Inflammatory macrophage (primary cell): ENCODE data around the gene XAGE3.
"Not testable (repeated sequence)": the region's sequence is repeated elsewhere in the genome, so short reads cannot be mapped to it uniquely, and the experiment has no call there.

Source experiments
- DNase-seq, 2 donors: peaks; one replicate each; pipeline ENCODE4 v3.0.0-alpha.2; 2020 to 2022
- total RNA-seq, 18 experiments: gene quantifications; one replicate each; lab custom pipeline; 2026; ENCODE audit warnings: mixed read lengths in 6 of 18, inconsistent platforms in 2 of 18; lab: John Stamatoyannopoulos, UW

The XAGE3 gene, protein sequence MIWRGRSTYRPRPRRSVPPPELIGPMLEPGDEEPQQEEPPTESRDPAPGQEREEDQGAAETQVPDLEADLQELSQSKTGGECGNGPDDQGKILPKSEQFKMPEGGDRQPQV
- total RNA-seq, result 0 to 0.05 (median 0) reads per million in 18 experiments

DNA sequence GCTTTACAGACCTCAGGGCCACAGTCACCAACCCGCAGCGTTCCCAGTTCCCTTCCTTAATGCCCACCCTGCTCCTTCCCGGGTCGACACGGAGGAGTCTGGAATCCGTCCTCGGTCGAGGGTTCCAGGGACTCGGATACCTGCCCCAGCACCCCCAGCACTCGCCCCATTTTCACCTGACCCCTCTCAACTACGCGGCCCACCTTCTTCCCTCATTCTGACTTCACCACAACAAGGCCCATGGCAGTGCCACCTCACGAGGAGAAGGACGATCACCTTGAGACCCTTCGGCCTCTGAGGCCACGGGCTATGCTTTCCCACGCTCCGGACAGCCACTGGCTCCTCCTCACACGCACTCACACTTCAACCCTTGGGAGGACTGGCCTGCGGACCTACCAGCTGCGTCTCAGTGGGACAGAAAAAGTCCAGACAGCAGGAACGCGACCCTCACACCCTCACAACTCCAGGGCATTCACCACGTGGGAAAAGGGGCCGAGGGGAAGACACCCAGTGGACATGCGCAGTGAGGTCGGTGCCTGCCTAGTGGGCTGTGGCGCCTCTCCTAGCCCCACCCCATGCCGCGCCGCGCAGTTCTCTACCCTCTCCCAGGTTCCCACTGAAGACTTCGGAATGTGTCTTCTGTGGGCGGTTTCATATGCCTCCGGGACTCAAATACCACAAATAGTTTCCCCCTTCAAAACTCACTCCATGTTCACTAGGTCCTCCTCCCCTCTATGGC, at the start of gene XAGE3:
XAGE3 (minus strand) TSS at position 474 of the 739 bp plus-strand sequence. CDS start 950 bp downstream, outside the sequence.
- DNase-seq, result no peak

DNA sequence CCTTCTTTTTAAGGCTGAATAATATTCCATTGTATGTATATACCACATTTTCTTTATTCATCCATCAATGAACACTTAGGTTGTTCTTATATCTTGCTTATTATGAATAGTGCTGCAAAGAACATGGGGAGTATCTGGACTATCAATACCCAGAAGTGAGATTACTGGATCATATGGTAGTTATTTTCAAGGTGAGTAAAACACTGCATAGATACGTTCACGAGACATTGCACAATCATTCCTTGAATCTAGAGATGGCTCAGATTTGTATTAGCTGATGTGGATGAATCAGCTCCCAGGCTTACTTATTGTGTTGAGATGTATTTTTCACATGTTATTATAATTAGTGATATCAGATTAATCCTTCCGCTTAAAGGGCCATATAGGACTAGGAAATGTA, 46.8 kb upstream of the XAGE3 start:
- DNase-seq, result not testable (repeated sequence)

DNA sequence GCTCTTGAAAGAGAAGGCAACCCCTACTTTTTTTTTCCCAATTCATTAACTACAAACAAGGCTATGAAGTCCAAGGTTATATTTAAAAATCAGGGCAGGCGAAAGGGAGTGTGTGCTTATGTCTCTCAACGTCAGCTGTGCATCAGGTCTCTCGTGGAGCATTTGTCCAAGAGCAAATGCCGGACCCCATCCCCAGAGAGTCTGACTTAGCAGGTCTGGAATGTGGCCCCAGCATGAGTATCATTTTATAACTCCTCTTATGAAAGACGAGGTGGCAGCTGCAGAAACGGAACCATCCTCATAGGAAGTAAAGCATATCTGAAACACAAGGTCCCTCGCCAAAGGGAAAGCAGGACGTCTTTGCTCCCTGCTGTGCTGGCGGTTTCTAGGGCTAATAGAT, 45.8 kb upstream of the XAGE3 start:
- DNase-seq, result not testable (repeated sequence)

DNA sequence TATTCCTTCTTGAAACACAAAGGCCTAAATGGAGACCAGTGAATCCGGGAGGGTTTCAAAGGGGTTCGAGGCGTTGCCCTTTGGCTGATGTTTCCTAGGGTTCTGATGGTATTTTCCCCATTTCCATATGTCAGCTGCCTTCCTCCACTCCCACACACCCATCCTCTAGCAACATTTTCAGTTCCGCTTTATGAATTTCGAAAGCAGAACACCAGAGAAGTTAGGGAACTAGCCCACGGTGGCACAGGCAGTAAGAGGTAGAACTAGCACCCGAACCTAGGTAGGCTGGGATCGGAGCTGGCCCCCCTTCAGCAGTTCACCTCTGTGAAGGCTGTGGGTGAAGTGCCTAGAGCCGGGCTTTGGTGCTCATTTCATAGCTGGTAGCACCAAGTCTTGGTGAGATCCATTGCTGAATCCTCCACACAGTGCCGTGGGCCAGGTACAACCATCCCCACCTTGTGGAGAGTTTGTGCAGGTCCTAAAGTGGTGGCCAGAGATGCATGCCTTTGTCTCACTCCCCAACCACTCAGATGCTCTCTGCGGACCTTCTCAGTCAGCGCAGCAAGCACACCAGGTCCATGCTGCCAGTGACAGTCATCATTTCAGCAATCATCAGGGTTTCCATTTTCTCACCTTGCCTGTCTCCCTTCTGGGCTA, 41.6 kb upstream of the XAGE3 start:
- DNase-seq, result not testable (repeated sequence)

DNA sequence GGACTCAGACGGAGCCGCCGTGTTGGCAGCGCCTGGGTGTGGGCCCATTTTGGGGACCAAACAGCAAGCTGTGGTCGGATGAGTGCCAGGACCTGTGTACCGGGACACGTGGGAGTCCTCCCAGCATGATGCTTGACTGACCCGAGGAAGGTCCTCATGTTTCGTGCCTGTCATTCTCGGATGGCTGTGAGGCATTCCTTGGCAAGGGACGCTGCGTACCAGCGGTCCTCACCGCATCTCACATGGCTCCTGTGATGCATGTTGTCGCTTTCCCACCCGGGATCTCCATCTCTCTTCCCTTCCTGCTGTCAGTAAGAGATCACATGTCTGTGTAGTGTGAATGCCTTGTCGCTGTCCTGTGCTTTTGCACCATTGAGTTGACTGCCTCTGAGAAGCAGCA, 40.0 kb upstream of the XAGE3 start:
- not testable (repeated sequence) for DNase-seq

DNA sequence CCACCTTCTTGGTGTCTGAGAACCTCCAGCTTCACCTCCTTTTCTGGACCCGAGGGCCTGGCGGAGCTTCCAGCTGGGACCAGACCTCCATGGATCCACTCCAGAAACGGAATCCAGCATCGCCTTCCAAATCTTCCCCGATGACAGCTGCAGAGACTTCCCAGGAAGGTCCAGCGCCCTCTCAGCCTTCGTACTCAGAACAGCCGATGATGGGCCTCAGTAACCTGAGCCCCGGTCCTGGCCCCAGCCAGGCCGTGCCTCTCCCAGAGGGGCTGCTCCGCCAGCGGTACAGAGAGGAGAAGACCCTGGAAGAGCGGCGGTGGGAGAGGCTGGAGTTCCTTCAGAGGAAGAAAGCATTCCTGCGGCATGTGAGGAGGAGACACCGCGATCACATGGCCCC, 39.3 kb upstream of the XAGE3 start:
- DNase-seq, result not testable (repeated sequence)

DNA sequence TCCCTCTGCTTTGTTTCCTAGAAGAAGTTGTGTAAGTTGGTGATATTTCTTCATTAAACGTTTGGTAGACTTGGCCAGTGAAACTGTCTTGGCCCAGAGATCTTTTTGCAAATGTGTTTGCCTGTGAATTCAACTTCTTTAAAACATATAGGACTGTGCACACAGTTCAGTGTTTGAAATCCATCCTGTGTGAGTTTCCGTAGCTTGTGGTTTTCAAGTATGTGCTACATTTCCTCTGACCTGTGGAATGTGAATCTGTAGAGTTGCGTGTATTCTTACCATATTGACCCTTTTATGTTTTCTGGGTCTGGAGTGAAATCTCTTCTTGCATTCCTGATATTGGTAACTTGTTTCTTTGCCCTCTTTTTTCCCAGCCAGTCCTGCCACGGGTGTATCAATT, 38.2 kb upstream of the XAGE3 start:
- DNase-seq, result not testable (repeated sequence)

DNA sequence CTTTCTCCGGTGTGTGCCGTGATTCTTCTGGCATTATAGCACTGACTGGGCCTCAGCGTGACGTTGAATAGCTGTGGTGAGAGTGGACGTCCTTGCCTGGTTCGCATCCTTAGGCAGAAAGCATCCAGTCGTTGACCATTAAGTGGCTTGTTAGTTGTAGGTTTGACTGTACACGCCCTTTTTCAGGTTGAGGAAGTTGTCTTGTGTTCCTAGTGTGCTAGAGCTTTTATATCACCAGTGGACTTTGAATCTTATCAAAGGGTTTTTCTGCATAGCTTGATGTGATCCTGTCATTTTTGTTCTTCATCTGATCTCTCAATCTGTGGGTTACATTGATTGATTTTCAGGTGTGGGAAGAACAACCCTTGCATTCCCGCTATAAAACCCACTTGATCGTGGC, 37.6 kb upstream of the XAGE3 start:
- DNase-seq, result not testable (repeated sequence)

DNA sequence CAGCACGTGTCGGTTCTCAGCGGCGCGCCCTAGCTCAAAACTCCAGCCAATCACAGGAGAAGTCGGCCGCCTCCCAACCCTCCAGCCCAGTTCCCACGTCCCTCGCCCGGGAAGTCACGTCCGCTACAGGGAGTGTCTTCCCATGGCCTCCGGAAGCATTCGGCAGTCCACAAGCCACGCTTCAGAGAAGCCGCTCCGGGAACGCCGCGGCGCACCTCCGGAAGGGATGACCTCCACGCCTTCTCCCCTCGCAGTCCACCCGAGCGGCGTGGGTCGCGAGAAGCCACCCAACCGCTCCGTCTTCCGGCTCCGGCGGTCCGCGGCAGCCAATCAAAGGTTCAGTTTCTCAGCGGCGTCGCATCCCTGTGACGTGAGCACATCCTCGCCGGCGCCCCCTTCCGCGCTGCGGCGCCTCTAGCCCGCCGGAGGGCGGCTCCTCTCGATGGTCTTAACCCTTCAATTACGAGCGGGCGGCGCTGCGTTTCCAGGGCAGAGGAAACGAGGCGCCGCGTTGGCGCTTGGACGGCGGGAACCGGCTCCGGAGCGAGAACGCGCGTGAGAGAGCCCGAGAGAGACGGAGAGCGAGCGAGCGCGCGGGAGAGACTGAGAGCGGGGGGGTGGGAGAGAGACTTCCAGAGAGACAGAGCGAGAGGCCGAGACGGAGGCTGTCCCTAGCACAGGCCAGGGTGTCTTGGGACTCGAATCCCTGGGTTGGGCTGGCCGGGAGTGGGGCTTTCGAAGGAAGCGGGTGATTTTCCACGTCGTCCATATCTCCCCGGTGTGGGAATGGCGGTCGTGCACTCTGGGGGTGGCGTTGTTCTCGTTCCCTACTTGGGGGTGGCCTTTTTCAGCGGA, 29.2 kb upstream of the XAGE3 start, which contains the start of gene FAM156B:
FAM156B (plus strand) TSS at position 476 of the 855 bp plus-strand sequence. CDS start 9,896 bp downstream, outside the sequence.
- DNase-seq, result not testable (repeated sequence)

DNA sequence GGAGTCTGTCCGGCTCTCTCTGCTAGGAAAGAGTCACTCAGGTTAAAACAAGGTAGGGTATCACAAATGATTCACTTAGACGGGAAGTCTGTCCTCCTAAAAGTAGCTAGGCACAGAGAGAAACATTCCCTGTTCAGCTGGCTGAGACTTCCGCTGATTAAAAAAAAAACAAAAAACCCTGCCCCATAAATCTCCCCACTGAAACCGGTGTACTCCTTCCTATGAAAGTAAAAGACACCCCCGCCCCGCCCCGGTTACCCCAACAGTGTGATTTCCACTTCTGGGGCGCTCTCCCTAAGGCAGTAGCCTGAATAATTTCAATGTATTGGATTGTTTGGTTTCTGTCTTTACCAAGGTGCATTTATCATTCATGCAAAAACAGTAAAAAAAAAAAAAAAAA, 28.6 kb upstream of the XAGE3 start:
- not testable (repeated sequence) for DNase-seq

DNA sequence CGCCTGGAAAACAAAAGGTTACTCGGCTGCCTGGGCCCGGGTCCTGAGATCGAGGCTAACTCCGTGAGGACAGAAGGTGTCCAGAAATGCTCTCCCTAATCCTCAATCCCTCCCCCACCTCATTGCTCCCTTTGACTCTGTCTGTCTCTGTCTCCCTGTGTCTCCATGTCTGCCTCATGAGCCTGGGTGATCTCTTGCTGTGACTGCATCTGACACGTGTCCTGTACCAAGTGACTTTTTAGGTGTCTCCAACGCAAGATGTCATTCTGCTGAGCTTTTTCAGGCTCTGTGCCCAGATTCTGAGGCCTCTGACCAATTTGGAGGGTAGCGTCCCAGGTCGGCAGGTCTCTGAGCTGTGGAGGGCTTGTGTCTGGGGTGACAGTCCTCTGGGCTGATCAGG, 20.2 kb upstream of the XAGE3 start:
- DNase-seq, result not testable (repeated sequence)

DNA sequence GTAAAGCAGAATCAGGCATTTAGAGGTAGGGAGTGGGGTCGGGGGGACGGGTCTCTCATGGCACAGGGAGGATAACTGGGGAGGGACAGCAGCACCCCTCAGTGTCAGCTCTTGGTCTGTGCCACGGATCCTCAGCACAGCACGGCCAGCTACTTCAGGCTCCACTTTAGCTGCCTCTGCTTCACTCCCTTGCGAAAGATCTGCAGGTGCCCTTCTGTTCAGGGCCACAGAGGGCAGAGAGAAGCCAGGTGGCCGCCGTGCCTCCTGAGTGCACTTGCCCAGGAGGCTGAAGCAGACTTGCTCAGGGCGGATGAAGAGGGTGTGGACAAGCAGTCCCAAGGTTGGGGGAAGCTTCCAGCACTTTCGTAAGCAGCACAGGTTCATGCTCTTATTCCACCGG, 19.6 kb upstream of the XAGE3 start:
- DNase-seq, result not testable (repeated sequence)

DNA sequence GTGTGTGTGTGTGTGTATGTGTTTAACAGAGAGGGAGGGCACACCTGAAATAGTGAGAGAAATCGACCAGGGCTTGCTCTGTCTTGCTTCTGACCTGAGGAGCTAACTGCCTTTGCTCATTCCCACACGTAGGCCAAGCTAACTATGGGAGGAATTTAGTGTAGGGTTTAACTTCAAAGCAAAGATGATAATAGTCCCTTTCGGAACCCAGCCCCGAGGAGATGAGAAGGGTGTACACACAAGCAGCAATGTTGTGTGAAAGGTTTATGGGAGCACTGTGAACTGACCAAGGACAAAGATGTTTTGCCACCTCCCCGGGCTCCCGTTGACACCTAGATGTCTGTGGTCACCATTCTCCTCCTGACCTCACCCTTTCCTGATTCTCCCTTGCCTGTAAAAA, 8.5 kb upstream of the XAGE3 start:
- not testable (repeated sequence) for DNase-seq

DNA sequence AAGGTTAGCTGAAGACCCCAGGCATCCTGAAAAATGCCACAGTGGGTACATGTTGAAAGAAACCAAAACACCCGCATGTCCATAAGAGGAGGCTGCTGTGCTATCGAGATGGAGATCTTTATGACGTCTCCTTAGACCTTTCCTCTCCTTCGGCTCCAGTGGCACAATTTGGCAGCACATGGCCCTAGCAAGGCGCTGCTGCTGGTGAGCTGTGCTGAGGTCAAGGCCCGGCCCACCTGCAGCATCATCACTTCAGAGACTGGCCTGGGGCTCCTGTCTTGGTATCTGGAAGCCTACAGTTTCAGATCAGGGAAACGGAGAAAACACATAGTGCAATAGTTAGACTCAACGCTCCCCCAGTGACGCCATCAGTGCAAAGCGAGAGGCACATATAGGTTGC, 7.6 kb upstream of the XAGE3 start:
- DNase-seq, result not testable (repeated sequence)

DNA sequence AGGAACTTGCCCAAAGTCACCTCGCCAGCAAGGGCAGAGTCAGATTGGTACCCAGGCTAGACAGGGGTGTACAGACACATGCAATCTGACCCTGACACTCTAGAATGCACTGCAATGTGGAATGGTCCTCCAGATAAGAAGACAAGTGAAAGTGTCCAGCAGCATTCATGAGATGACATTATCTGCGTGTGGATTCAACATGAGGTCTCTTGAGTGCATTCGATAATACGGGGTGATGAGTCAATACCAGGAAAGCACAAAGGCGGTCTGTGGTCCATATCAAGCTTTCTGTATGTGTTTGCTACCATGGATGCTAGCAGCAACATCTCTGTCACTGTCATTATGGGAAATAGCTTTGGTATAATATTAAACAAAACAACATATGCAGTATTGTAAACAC, 6.8 kb upstream of the XAGE3 start:
- DNase-seq, result no peak

DNA sequence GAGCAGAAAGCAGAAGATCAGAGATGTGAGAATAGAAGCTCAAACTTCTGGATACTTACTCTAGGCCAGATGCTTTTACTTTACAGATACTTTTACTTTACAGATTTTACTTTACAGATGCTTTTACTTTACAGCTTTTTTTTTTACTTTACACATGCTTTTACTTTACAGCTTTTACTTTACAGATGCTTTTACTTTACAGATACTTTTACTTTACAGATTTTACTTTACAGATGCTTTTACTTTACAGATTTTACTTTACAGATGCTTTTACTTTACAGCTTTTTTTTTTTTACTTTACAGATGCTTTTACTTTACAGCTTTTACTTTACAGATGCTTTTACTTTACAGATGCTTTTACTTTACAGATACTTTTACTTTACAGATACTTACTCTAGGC, 5.9 kb upstream of the XAGE3 start:
- not testable (repeated sequence) for DNase-seq

DNA sequence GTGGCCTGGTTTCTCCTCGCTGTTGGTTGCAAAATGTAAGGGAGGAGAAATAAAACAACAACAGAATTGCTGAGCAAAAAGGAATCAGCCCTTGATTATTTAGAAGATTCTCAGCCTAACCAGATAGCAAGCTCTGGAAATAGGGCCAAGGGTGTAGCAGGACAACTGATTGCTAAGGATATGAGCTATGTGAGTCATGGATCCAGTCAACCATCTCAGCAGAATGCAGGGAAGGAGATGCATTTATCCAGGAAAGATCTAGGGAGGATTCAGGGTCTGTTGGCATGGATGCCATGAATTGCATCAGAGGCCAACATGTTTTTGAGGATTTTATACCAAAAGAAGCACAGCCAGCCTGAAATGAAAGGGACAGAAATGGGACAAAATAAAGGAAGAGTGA, 2.2 kb upstream of the XAGE3 start:
- no peak for DNase-seq

DNA sequence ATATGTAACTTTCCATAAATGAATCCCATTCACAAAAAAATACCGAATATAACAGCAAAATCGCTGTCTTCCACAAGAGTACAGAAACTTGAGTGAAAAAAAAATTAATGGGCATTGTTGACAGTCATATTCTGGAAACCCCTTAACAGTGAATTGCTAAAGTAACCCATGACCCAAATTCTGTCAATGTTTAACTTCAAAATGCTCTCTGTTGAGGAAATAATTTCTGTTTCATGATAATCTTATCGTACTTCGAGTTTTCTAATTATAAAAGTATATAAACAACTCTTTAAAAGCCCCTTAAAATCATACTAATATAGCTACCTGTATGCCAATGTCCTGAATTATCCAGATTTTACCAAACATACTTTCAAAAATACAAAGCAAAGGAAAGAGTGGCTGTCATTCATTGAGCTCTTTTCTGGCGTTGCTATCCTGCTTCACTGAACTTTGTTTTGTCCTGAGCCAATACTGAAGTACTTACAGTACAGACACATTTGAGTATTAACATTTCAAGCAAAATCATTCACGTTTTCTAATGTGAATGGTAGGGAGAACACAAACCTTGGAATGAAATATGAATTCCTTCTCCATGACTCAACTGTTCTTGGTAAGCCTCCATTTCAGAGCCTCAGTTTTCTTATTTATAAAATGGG, 2.4 kb downstream of the XAGE3 start:
- no peak for DNase-seq

DNA sequence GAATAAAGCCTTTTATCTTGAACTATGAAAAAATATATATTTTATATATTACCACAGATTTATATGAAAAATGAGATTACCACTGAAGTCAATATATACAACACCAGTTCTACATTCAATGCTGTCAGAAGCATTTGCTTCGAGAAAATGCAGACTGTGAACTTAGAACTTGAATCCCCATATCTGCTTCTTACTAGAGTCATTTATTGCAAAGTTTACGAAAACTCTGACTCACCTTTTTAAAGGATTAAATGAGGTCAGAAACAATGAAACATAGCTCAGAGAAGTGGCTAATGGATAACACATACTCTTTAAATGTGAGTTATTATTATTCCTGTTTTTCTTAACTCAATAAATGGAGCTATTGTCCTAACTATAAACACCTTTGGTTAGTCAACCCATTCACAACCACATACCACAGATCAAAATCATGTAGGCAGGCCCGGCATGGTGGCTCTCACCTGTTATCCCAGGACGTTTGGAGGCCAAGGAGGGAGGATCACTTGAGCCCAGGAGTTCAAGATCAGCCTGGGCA, 10.8 kb downstream of the XAGE3 start:
- DNase-seq, result not testable (repeated sequence)

DNA sequence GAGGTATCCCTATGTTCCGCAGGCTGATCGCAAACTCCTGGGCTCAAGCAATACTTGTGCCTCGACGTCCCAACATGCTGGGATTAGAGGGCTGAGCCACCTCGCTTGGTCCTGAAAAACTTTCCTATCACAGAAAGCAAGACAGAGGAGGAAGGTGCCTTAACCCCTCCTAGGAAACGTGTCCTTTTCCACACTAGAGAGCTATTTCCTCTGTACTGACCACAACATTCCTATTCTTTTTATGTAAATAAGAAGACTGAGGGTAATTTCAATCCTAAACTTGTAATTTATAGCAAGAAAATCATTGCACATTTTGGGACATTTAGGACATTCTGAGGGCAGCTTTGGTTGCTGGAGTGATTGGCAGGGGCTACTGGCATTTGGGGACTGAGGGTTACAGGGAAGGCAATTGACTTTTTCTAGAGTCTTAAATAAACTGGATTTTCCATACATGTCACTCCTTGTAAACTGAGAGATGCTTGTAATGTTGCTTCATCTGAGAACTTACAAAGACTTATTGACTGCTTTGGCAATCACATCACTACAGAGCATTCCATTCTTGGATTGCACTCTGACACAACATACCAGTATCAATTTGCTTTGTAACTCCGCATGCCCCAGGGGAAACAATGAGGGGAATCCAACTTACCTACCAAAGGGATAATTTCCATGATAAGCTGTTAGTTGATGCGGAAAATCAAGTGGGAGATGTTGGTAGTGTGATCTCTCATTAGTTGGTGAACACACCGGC, 15.6 kb downstream of the XAGE3 start:
- DNase-seq, result no peak

DNA sequence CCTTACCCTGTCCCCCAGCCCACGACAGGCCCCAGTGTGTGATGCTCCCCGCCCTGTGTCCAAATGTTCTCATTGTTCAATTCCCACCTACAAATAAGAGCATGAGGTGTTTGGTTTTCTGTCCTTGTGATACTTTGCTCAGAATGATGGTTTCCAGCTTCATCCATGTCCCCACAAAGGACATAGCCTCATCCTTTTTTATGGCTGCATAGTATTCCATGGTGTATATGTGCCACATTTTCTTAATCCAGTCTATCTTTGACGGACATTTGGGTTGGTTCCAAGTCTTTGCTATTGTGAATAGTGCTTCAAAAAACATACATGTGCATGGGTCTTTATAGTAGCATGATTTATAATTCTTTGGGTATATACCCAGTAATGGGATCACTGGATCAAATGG, 24.3 kb downstream of the XAGE3 start:
- not testable (repeated sequence) for DNase-seq
